LNCaP clone FGC (cell line): ENCODE data around the gene PC.
"Not testable (repeated sequence)": the region's sequence is repeated elsewhere in the genome, so short reads cannot be mapped to it uniquely, and the experiment has no call there.

Experiments used
- DNase-seq: peaks from one replicate; pipeline ENCODE4 v3.0.0-alpha.2; 2011; ENCODE audit warnings: low read depth
- H3K4me3 ChIP-seq: 2 replicates; pipeline ENCODE4 v1.5.1; 2011; ENCODE audit warnings: mild to moderate bottlenecking, low read depth, low read length, control low read depth
- TF ChIP-seq, protein P1 (sequence below): IDR thresholded peaks from 2 replicates; pipeline ENCODE4 v1.5.1; 2012; ENCODE audit warnings: mild to moderate bottlenecking; ENCODE audit not compliant: control insufficient read depth, insufficient read depth; ENCODE audit errors: extremely low read depth

The PC gene

DNA sequence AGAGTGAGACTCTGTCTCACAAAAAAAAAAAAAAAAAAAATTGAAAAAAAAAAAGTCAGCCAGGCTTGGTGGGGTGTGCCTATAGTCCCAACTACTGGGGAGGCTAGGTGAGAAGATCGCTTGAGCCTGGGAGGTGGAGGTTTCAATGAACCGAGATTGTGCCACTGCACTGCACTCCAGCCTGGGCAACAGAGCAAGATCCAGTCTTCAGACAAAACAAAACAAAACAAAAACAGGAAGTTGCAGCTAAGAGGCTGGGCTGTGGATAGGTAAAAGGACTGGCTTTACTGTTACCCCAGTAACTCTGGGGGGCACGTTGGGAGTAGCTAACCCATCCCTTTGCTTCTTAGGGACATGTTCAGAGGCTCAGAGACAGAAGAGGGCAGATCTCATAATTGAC is 6.3 kb upstream of the PC start:
- TF ChIP-seq, protein P1, sequence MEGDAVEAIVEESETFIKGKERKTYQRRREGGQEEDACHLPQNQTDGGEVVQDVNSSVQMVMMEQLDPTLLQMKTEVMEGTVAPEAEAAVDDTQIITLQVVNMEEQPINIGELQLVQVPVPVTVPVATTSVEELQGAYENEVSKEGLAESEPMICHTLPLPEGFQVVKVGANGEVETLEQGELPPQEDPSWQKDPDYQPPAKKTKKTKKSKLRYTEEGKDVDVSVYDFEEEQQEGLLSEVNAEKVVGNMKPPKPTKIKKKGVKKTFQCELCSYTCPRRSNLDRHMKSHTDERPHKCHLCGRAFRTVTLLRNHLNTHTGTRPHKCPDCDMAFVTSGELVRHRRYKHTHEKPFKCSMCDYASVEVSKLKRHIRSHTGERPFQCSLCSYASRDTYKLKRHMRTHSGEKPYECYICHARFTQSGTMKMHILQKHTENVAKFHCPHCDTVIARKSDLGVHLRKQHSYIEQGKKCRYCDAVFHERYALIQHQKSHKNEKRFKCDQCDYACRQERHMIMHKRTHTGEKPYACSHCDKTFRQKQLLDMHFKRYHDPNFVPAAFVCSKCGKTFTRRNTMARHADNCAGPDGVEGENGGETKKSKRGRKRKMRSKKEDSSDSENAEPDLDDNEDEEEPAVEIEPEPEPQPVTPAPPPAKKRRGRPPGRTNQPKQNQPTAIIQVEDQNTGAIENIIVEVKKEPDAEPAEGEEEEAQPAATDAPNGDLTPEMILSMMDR, result no peak
- no peak overlapping the region for H3K4me3 ChIP-seq
- no peak for DNase-seq

DNA sequence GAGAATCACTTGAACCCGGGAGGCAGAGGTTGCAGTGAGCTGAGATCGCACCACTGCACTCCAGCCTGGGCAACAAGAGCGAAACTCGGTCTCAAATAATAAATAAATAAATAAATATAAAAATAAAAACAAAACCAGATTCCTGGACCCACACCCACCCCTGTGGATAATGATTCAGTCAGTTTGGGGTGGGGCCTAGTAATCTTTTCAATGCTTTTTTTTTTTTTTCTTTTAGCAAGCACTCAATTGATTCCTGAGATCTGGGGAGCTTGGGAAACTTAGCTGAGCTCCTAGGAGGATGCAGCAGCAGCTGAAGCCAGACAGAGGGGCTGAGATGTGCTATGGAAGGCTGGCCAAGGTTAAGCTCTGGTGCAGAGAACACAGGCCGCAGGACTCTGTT is 4.6 kb upstream of the PC start:
- TF ChIP-seq, protein P1, result no peak
- DNase-seq, result no peak

GRCh38 chr11:66962247-66962646 is 4.1 kb upstream of the PC start:
- DNase-seq, result no peak
- TF ChIP-seq, protein P1, result no peak
- H3K4me3 ChIP-seq, result no peak overlapping the region

More for the DNA sequence above, 4.6 kb upstream of the PC start:
- H3K4me3 ChIP-seq, result no peak overlapping the region

GRCh38 chr11:66961691-66962213 is 3.6 kb upstream of the PC start:
- DNase-seq, H3K4me3 ChIP-seq: not testable (repeated sequence)

- peak overlapping the region; percentile 13 for H3K4me3 ChIP-seq
- DNase-seq, result no peak
- TF ChIP-seq, protein P1, result no peak
Measured at GRCh38 chr11:66958956-66959274, 732 bp upstream of the PC start.

GRCh38 chr11:66957971-66958231 is 282 bp downstream of the PC start:
- TF ChIP-seq, protein P1, result no peak
- H3K4me3 ChIP-seq, result peak overlapping the region; percentile 70
- DNase-seq, result no peak

GRCh38 chr11:66956689-66957290 is 1.4 kb downstream of the PC start:
- H3K4me3 ChIP-seq, result peak overlapping the region; percentile 70
- DNase-seq, result no peak
- TF ChIP-seq, protein P1, result no peak
